ENCODE data around the gene ARHGAP25. TPM values are rescaled to one million over a fixed set of nuclear protein-coding genes. Genes with fewer than 3 reads are reported as not detected.

ARHGAP25 gene
- total RNA-seq, 1 experiment from 2014 or later, result not detected

DNA sequence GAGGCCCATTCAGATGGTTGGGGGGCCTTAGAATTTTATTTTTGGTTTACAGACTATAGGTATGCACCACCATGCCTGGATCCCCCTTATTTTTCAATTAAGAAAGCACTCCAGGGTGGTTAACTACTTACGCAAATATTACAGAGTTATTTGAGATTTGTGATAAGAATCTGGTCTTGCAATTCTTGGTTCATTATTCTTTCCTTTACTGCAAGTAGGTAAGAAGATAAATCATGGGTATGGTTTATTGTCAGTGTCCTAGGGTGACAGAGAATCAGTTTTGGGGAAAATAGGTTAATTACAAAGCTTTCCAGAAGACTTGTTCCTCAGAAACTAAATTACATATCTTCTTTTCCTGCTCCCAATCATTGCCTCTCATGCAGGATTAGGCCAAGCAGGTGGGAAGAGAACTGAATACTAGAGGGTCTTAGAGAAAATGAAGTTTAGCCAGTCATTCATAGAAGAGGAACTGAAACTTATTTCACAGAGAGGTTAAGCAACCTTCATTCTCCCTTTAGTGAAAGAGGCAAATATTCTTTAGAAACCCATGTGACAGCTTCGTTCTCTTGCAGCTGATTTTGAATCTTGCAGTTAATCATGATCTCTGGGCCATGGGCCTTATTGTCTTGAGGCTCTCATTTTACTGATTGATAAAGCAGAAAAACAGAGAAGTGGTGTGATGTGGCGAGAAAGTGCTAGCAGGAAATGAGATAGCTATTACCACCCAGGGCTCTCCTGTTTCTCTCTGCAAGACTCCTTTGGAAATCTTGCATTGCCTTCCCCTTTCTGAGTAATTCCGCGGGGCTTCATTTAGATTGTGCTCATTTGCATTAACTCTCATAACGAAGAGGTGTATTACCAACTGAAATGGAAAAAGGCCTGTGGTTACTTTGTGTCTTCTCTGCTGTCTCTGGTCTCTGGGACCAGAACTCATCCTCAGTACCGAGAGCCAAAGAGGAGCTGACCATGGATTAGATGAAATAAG lies 44.8 kb upstream of the ARHGAP25 start:
- DNase-seq, result no peak
- Histone ChIP-seq H3K9me3 (ENCODE audit: insufficient read depth, low read depth) (no peaks in the 10 kb centered on the region), H3K27ac (no peak overlapping the region), H3K4me3 (no peak overlapping the region), H3K27me3 (ENCODE audit: insufficient read depth, low read depth) (no peaks in the 10 kb centered on the region), H3K4me2 (no peak overlapping the region), H3K9me2 (ENCODE audit: insufficient read depth) (no peaks in the 10 kb centered on the region), H3F3A (ENCODE audit: insufficient read depth, low read depth) (no peaks in the 10 kb centered on the region), H4K20me1 (ENCODE audit: insufficient read depth) (no peaks in the 10 kb centered on the region; the same call in 1 of the 2 replicates), H3K4me1 (replicated peaks; ENCODE audit: insufficient read depth) (no peaks in the 10 kb centered on the region), H2AFZ (no peak overlapping the region), H3K79me2 (ENCODE audit: low read depth) (no peaks in the 10 kb centered on the region), H3K36me3 (ENCODE audit: low read depth) (no peaks in the 10 kb centered on the region)
- POLR2A ChIA-PET (ENCODE audit: unreplicated experiment), result no interaction called here
- TF ChIP-seq, protein P1, sequence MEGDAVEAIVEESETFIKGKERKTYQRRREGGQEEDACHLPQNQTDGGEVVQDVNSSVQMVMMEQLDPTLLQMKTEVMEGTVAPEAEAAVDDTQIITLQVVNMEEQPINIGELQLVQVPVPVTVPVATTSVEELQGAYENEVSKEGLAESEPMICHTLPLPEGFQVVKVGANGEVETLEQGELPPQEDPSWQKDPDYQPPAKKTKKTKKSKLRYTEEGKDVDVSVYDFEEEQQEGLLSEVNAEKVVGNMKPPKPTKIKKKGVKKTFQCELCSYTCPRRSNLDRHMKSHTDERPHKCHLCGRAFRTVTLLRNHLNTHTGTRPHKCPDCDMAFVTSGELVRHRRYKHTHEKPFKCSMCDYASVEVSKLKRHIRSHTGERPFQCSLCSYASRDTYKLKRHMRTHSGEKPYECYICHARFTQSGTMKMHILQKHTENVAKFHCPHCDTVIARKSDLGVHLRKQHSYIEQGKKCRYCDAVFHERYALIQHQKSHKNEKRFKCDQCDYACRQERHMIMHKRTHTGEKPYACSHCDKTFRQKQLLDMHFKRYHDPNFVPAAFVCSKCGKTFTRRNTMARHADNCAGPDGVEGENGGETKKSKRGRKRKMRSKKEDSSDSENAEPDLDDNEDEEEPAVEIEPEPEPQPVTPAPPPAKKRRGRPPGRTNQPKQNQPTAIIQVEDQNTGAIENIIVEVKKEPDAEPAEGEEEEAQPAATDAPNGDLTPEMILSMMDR (conservative IDR thresholded peaks at IDR 0.05), result no peak
- TF ChIP-seq EZH2 (IDR thresholded peaks at IDR 0.05; ENCODE audit: low read depth), result no peak
- no TSS peak for BruUV-seq (replicated peaks)
- CTCF ChIA-PET, result no interaction called here
- intact Hi-C loops (cut with micrococcal nuclease; ENCODE audit: unreplicated experiment), result no loop called here

- Histone ChIP-seq H3K4me2 (no peak overlapping the region), H3K79me2 (ENCODE audit: low read depth) (no peaks in the 10 kb centered on the region), H3F3A (ENCODE audit: insufficient read depth, low read depth) (no peaks in the 10 kb centered on the region), H3K4me1 (replicated peaks; ENCODE audit: insufficient read depth) (no peaks in the 10 kb centered on the region), H3K9me3 (ENCODE audit: insufficient read depth, low read depth) (no peaks in the 10 kb centered on the region), H3K9me2 (ENCODE audit: insufficient read depth) (no peaks in the 10 kb centered on the region), H3K27me3 (ENCODE audit: insufficient read depth, low read depth) (no peaks in the 10 kb centered on the region), H3K36me3 (ENCODE audit: low read depth) (no peaks in the 10 kb centered on the region), H3K27ac (no peak overlapping the region), H4K20me1 (ENCODE audit: insufficient read depth) (no peaks in the 10 kb centered on the region; the same call in 1 of the 2 replicates), H2AFZ (no peak overlapping the region), H3K4me3 (no peak overlapping the region)
- ChIA-PET CTCF (no interaction called here), POLR2A (ENCODE audit: unreplicated experiment) (no interaction called here)
- TF ChIP-seq, protein P1 (conservative IDR thresholded peaks at IDR 0.05), result no peak
- no peak for TF ChIP-seq EZH2 (IDR thresholded peaks at IDR 0.05; ENCODE audit: low read depth)
- no TSS peak for BruUV-seq (replicated peaks)
- intact Hi-C loops (cut with micrococcal nuclease; ENCODE audit: unreplicated experiment), result no loop called here
- no peak for DNase-seq
Observed at GRCh38 chr2:68690851-68691250, 43.8 kb upstream of the ARHGAP25 start.

DNA sequence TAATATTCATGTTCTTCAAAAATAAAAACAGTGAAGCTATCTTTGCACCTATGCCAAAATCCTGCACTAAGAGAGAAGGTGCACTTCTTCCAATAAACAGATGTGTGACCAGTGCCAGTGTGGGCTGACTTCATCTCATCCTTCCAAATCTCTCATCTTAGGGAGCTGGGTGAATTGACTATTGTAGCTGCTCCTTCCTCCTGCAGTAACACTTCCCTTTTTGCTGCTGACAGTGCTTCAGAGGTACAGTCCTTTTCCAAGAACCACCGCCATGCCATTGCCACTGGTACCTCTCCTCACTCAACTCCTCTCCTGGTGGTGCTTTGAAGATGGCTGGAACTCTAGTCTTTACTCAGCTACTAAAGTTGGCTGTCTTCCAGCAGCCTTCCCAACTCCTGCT lies 42.1 kb upstream of the ARHGAP25 start:
- TF ChIP-seq EZH2 (IDR thresholded peaks at IDR 0.05; ENCODE audit: low read depth), result no peak
- TF ChIP-seq, protein P1 (conservative IDR thresholded peaks at IDR 0.05), result no peak
- Histone ChIP-seq H3K9me2 (ENCODE audit: insufficient read depth) (no peaks in the 10 kb centered on the region), H3K4me1 (replicated peaks; ENCODE audit: insufficient read depth) (no peaks in the 10 kb centered on the region), H3K27ac (no peak overlapping the region), H3K4me3 (no peak overlapping the region), H3K36me3 (ENCODE audit: low read depth) (no peaks in the 10 kb centered on the region), H2AFZ (no peak overlapping the region), H3K79me2 (ENCODE audit: low read depth) (no peaks in the 10 kb centered on the region), H3K27me3 (ENCODE audit: insufficient read depth, low read depth) (no peaks in the 10 kb centered on the region), H4K20me1 (ENCODE audit: insufficient read depth) (no peaks in the 10 kb centered on the region; the same call in 1 of the 2 replicates), H3K9me3 (ENCODE audit: insufficient read depth, low read depth) (no peaks in the 10 kb centered on the region), H3F3A (ENCODE audit: insufficient read depth, low read depth) (no peaks in the 10 kb centered on the region), H3K4me2 (no peak overlapping the region)
- ChIA-PET CTCF (no interaction called here), POLR2A (ENCODE audit: unreplicated experiment) (no interaction called here)
- DNase-seq, result no peak
- intact Hi-C loops (cut with micrococcal nuclease; ENCODE audit: unreplicated experiment), result no loop called here
- no TSS peak for BruUV-seq (replicated peaks)

All from PC-9 (cell line).